ENCODE measurements around the gene CMC2. TPM values are rescaled to one million over a fixed set of nuclear protein-coding genes. Genes with fewer than 3 reads are reported as not detected.

CMC2 gene
- total RNA-seq, 1 experiment from 2014 or later: 82.0 TPM

DNA sequence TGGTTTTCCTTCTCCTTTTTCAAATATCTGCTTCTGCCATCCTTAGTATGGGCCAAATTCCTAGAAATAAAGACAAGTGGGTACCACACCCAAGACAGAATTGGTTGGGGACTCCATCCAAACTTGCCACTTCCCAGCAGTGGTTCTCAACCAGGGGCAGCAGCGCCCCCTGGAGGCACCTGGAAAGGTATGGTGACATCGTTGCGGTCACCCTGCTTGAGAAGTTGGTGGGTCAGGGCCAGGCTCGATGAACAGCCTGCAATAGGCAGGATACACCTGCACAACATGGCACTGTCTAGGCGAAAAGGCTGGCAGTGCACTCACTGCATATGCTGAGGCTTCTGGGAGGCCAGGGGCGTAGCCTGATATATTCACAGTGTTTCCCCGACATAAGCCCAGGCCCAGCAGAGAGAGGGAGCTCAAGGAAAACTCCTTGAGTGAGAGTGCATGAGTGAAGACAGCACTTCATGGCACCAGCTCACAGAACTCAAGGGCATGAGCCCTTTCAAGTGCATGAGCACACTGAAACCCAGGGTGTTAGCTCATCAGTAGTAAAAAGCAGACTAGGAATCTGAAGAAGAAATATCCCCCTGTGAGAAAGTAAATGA lies 57.7 kb downstream of the CMC2 start:
- H3K36me3 ChIP-seq (ENCODE audit: control insufficient read depth, insufficient read depth, low read length): no peaks in the 10 kb centered on the region
- DNase-seq (ENCODE audit: low read depth, low spot score) (no peak), ATAC-seq (peak; percentile 51)
- no peaks in the 10 kb centered on the region for H3K27me3 ChIP-seq (ENCODE audit: control insufficient read depth, insufficient read depth, low read length)
- no peaks in the 10 kb centered on the region for H3K4me1 ChIP-seq (ENCODE audit: control insufficient read depth, insufficient read depth, low read length)
- H3K4me3 ChIP-seq (ENCODE audit: low read depth in 2 of 2, low read length in 2 of 2): no peak overlapping the region
- in situ Hi-C loops (cut with HindIII; ENCODE audit: low pct_unique_long_range_greater_than_20kb, low sequenced_read_pairs) (no loop called here), intact Hi-C loops (cut with micrococcal nuclease; ENCODE audit: unreplicated experiment) (no loop called here)
- H3K27ac ChIP-seq (ENCODE audit: low read length): no peak overlapping the region
- no peaks in the 10 kb centered on the region for H3K9me3 ChIP-seq (ENCODE audit: control insufficient read depth, insufficient read depth, low read depth, low read length)
- ChIA-PET CTCF (no interaction called here), POLR2A (no interaction called here)
- TF ChIP-seq, protein P1, sequence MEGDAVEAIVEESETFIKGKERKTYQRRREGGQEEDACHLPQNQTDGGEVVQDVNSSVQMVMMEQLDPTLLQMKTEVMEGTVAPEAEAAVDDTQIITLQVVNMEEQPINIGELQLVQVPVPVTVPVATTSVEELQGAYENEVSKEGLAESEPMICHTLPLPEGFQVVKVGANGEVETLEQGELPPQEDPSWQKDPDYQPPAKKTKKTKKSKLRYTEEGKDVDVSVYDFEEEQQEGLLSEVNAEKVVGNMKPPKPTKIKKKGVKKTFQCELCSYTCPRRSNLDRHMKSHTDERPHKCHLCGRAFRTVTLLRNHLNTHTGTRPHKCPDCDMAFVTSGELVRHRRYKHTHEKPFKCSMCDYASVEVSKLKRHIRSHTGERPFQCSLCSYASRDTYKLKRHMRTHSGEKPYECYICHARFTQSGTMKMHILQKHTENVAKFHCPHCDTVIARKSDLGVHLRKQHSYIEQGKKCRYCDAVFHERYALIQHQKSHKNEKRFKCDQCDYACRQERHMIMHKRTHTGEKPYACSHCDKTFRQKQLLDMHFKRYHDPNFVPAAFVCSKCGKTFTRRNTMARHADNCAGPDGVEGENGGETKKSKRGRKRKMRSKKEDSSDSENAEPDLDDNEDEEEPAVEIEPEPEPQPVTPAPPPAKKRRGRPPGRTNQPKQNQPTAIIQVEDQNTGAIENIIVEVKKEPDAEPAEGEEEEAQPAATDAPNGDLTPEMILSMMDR (IDR thresholded peaks at IDR 0.05): peak; percentile 73
- TF ChIP-seq SIN3A (IDR thresholded peaks at IDR 0.05; ENCODE audit: borderline replicate concordance, insufficient read depth, low read depth, low read length) (no peak), TCF7L2 (IDR thresholded peaks at IDR 0.05; ENCODE audit: low read depth, low read length) (no peak), POLR2AphosphoS5 (IDR thresholded peaks at IDR 0.05; ENCODE audit: low read depth, low read length) (no peak)
- BruUV-seq (replicated peaks): no TSS peak

DNA sequence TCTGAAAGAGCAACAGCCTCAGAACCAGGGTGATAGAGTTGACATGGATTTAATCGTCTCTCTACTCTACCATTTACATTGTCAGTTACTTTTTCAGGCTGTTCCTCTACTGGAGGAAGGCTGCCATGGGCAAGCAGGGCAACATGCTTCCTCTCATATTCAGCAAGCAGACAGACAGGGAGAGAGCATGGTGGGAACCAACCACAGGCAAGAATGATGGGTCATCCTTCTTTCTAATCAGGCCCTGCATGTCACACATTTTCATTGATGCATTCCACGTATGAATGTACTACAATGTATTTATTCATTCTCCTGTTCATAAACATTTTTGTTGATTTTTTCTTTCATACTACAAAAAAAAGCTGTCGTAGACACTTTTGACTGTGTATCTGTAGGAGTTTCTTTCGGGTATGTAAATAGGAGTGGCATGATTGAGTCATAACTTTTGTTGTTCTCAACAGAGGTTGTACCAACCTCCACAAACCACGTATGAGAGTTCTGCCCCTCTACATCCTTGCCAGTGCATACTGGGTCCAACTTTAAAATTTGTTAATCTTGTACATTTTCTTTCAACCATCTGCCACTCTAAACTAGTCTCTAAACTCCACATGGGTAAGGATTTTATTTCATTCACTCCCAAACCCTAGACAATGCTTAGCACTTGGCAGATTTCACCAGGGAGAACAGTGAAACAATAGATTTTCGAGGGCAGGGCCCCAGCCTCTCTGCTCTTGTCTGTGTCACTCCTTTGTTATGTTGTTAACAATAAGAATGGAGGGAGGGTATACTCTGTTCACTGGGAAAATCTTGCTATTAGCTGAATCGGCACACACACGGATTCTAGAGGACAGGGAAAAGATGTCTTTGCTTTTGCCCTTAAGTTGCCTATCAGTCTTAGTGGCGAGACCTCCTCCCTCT lies 58.7 kb downstream of the CMC2 start:
- no peaks in the 10 kb centered on the region for H3K36me3 ChIP-seq (ENCODE audit: control insufficient read depth, insufficient read depth, low read length)
- no peak overlapping the region for H3K27ac ChIP-seq (ENCODE audit: low read length)
- CTCF ChIA-PET: no interaction called here
- intact Hi-C loops (cut with micrococcal nuclease; ENCODE audit: unreplicated experiment): no loop called here
- no peak overlapping the region for H3K4me3 ChIP-seq (ENCODE audit: low read depth in 2 of 2, low read length in 2 of 2)
- BruUV-seq (replicated peaks): no TSS peak
- no peak for DNase-seq (ENCODE audit: low read depth, low spot score)
- in situ Hi-C loops (cut with HindIII; ENCODE audit: low pct_unique_long_range_greater_than_20kb, low sequenced_read_pairs): no loop called here
- no peaks in the 10 kb centered on the region for H3K27me3 ChIP-seq (ENCODE audit: control insufficient read depth, insufficient read depth, low read length)
- TF ChIP-seq, protein P1 (IDR thresholded peaks at IDR 0.05): no peak
- TF ChIP-seq TCF7L2 (IDR thresholded peaks at IDR 0.05; ENCODE audit: low read depth, low read length) (no peak), SIN3A (IDR thresholded peaks at IDR 0.05; ENCODE audit: borderline replicate concordance, insufficient read depth, low read depth, low read length) (no peak), POLR2AphosphoS5 (IDR thresholded peaks at IDR 0.05; ENCODE audit: low read depth, low read length) (no peak)
- TF ChIP-seq, protein P2, sequence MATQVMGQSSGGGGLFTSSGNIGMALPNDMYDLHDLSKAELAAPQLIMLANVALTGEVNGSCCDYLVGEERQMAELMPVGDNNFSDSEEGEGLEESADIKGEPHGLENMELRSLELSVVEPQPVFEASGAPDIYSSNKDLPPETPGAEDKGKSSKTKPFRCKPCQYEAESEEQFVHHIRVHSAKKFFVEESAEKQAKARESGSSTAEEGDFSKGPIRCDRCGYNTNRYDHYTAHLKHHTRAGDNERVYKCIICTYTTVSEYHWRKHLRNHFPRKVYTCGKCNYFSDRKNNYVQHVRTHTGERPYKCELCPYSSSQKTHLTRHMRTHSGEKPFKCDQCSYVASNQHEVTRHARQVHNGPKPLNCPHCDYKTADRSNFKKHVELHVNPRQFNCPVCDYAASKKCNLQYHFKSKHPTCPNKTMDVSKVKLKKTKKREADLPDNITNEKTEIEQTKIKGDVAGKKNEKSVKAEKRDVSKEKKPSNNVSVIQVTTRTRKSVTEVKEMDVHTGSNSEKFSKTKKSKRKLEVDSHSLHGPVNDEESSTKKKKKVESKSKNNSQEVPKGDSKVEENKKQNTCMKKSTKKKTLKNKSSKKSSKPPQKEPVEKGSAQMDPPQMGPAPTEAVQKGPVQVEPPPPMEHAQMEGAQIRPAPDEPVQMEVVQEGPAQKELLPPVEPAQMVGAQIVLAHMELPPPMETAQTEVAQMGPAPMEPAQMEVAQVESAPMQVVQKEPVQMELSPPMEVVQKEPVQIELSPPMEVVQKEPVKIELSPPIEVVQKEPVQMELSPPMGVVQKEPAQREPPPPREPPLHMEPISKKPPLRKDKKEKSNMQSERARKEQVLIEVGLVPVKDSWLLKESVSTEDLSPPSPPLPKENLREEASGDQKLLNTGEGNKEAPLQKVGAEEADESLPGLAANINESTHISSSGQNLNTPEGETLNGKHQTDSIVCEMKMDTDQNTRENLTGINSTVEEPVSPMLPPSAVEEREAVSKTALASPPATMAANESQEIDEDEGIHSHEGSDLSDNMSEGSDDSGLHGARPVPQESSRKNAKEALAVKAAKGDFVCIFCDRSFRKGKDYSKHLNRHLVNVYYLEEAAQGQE (IDR thresholded peaks at IDR 0.05; ENCODE audit: insufficient read depth in 1 of 2, low read depth in 2 of 2, low read length in 1 of 2): no peak
- no peaks in the 10 kb centered on the region for H3K4me1 ChIP-seq (ENCODE audit: control insufficient read depth, insufficient read depth, low read length)
- no peaks in the 10 kb centered on the region for H3K9me3 ChIP-seq (ENCODE audit: control insufficient read depth, insufficient read depth, low read depth, low read length)
- ATAC-seq: no peak
- POLR2A ChIA-PET: no interaction called here

Measured in Panc1 (cell line).